ENCODE results near the gene GATB.

Gene GATB

GRCh38 chr4:151692821-151693673 is 67.8 kb downstream of the GATB start:
- no peak for DNase-seq

GRCh38 chr4:151692443-151692782 is 68.4 kb downstream of the GATB start:
- no peak for DNase-seq

GRCh38 chr4:151691639-151692442 is 69.0 kb downstream of the GATB start:
- DNase-seq = no peak

- no peak for DNase-seq
These were observed 69.9 kb downstream of the GATB start for GRCh38 chr4:151690876-151691275.

GRCh38 chr4:151690164-151690870 is 70.5 kb downstream of the GATB start:
- no peak for DNase-seq

DNA sequence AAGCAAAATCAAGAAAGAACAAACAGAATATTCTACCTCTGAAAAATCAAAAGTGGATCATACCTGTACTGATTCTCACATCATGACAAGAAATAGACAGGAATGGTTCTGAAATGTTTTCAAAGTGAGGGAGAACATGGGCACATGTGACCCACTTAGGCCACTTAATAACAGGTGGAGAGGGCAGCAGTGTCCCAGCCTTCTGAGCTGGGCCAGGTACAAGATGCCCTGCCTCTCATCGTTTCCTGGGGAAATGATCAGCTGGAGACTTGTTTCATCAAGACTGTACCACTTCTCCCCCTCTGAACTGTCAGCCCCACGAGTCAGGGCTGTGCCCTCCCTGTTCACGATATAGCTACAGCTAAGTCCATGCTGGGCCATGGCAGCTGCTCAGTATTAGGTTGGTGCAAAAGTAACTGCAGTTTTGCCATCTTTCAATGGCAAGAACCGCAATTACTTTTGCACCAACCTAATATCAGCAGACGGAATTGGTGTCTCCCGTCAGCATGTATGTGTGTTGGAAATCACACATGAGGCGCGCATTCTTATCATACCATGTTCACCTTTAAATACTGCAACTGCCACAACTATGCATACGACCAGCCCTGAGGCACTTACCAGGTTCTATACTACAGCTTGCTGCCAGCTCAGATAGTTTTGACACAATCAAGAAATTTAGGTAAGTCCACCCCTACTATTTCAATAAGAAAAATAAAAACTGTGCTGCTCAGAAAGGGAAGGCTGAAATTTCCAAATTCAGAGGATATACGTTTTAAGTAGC is 71.4 kb downstream of the GATB start:
- DNase-seq = no peak

- DNase-seq = no peak
These were observed 72.1 kb downstream of the GATB start for GRCh38 chr4:151688785-151689043.

- DNase-seq = no peak
These were observed 72.6 kb downstream of the GATB start for GRCh38 chr4:151688003-151688784.

DNA sequence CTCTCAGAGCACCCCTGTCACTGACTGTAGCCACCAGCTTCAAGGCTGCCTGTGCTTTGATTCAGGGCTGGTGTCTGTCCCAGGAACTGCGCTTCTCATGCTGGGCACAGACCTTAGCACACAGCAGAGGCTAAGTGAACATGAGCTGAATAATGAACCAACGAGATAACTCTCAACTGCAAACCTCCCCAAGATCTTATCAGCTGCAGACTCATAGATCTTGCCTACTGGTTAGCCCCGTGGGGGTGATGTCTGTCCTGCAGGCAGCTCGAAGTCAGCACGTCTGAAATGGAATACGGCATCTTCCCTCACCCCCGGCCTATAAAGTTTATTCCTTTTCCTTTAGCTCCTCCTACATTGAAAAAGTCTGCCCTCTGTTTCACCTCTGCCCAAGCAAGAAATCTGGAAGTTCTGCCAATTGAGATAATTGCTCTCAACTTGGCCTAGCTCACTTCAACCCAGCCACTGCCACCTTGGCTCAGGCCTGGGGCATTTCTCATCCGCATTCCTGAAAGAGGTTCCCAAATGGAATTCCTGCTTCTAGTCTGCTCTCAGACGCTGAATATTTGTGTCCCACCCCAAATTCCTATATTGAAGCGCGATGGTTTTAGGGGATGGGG is 73.7 kb downstream of the GATB start:
- no peak for DNase-seq

DNA sequence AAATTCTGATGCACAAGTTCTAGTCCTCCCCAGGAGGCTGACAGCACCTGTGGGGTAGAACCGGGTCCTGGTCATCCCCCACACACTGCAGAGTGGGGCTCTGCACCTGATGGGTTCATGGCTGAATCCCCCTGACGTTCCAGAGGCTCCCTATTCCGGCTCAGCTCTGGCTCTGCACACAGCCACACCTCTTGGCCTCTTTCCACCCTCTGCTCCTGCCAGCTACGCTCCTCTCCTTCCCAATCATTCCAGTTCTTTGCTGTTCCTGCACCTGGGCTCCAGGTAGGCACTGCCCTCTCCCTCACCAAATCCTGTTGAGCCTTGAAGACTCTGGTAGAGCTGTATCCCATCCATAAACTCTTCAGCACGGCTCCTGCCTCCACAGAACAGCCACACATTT is 75.5 kb downstream of the GATB start:
- DNase-seq = no peak

DNA sequence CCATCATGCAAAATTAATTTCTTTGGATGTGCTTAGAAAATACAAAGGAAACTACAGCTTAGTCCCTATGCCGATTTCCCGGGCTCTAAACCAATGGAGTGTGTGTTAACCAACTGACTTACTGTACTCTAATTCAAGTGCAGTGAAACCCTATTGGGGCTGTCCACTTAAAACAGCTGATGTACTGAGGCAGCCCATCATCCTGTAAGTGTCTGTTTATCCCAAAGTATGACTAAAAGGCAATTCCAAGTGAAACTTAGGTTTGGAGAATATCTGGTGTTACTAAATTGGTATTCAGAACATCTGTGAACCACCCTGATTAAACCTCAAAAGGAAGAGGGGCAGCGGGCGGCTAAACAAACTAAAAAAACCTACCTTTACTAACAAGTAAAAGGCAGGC is 79.7 kb downstream of the GATB start:
- DNase-seq = no peak

- no peak for DNase-seq
These were observed 81.6 kb downstream of the GATB start for GRCh38 chr4:151679231-151679630.

GRCh38 chr4:151678048-151678872 is 82.5 kb downstream of the GATB start:
- no peak for DNase-seq

DNA sequence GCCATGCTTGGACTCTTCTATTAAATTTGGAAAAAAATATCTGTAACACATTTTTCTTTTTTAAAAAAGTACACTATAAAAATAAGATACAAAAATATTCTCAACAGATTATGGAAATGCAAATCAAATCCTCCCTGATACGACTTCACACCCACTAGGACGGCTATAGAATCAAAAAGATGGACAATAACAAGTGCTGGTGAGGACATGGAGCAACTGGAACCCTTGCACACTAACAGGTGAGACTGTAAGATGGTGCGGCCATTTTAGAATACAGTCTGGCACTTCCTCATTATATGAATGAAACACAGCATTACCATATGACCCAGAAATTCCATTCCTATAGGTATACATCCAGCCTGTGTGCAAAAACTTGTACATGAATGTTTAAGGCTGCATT is 83.6 kb downstream of the GATB start:
- DNase-seq = no peak

DNA sequence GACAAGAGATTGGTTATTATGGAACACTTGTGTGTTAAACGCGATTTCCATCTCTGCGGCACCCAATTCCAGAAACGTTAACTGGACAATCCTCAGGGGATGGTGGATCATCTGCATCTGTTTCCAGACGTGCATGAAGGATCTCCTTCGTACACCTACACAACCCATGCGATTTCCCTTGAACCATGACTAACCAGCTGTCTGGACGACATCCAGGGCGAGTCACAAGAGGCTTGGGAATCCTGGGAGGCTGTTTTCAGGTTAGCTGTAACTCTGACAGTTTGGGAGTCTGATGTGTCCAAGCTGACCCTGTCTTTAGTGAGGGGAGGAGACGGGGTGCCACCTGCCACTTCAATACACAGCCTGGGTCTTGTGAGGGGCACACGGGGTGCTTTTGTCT is 84.5 kb downstream of the GATB start:
- no peak for DNase-seq

- DNase-seq = no peak
These were observed 85.3 kb downstream of the GATB start for GRCh38 chr4:151675411-151675971.

DNA sequence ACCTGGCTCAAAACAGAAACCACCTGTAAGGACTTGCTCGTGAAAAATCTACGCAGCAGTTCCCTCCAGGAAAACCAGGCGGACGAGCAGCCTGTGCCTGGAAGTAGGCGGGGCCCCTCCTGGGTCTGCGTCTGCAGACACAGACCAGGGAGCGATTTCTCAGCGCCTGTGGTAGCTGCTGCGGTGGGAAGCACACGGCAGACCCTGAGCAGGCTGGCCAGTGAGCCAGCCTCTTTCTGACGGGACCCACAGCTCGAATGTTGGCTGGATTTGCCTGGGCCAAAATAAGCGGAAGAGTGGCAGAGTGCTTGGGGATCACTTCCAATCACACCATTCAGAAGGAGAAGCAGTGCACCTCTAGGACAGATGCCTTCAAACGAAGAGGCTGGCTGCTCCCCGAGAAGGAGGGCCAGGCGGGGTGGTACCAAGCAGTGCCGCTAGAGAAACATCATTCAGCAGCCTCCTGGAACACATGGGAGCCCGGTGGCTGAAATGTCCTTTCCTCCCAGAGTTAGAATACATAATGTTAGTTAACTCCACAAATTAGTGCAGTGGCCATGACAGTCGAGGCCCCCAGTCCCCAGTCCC is 85.9 kb downstream of the GATB start:
- no peak for DNase-seq

- DNase-seq = no peak
These were observed 86.8 kb downstream of the GATB start for GRCh38 chr4:151673908-151674520.

DNA sequence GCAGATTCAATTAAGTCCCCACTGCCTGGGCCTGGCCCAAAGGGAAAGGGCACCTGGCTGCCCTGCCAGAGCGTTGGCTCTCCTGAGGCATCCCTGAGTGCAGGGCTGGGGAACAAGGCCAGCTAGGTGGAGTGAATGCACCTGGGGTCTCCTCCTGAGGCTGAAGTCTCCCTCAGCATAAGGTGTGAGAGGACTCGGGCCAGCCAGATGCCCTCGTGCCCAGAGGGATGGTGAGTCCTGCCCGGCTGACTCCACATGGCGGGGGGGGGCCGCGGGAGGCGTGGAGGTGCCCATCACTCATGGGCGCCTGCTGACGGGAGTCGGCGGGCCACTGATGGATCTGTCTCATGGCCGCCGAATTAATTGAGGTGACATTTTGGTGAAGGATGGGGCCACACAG is 87.8 kb downstream of the GATB start:
- DNase-seq = no peak
